Suppressor macrophage treated with lipopolysaccharide for 4 hours (primary cell): ENCODE measurements around the gene HIGD1B.
A peak's percentile ranks its signal among the peaks of the same experiment; 100 is the strongest.

ENCODE experiments used
- DNase-seq: peaks from one replicate; pipeline ENCODE4 v3.0.0-alpha.2; 2020

HIGD1B gene

GRCh38 chr17:44880062-44880461 lies 32.4 kb downstream of the HIGD1B start:
- DNase-seq = no peak

GRCh38 chr17:44881145-44881544 lies 33.5 kb downstream of the HIGD1B start:
- no peak for DNase-seq

- no peak for DNase-seq
These were observed 37.3 kb downstream of the HIGD1B start for GRCh38 chr17:44884941-44885340.

- DNase-seq = no peak
These were observed 39.3 kb downstream of the HIGD1B start for GRCh38 chr17:44887016-44887415.

GRCh38 chr17:44887971-44888954 lies 40.6 kb downstream of the HIGD1B start:
- peak; percentile 24 for DNase-seq

- no peak for DNase-seq
These were observed 41.3 kb downstream of the HIGD1B start for GRCh38 chr17:44889003-44889402.

GRCh38 chr17:44892250-44892649 lies 44.6 kb downstream of the HIGD1B start:
- no peak for DNase-seq

- no peak for DNase-seq
These were observed 47.0 kb downstream of the HIGD1B start for GRCh38 chr17:44894642-44895041.

- peak; percentile 78 for DNase-seq
These were observed 51.0 kb downstream of the HIGD1B start for GRCh38 chr17:44898768-44899073.

GRCh38 chr17:44899074-44899782 lies 51.5 kb downstream of the HIGD1B start, which contains the start of gene EFTUD2:
EFTUD2 (minus strand) TSS chr17:44899445; CDS start chr17:44894521, 4,924 bp downstream.
- DNase-seq = peak; percentile 92
